Stimulated activated CD8-positive, alpha-beta memory T cell treated with anti-CD3 and anti-CD28 coated beads, Interleukin-7, amount 100 ng/mL, for 4 hours (primary cell): Measurements from ENCODE around the gene UBE2J2.

Experiments
- DNase-seq, 2 donors: peaks; one replicate each; pipeline ENCODE4 v3.0.0-alpha.2; 2020; ENCODE audit warnings: low read depth in 2 of 2

The UBE2J2 gene

DNA sequence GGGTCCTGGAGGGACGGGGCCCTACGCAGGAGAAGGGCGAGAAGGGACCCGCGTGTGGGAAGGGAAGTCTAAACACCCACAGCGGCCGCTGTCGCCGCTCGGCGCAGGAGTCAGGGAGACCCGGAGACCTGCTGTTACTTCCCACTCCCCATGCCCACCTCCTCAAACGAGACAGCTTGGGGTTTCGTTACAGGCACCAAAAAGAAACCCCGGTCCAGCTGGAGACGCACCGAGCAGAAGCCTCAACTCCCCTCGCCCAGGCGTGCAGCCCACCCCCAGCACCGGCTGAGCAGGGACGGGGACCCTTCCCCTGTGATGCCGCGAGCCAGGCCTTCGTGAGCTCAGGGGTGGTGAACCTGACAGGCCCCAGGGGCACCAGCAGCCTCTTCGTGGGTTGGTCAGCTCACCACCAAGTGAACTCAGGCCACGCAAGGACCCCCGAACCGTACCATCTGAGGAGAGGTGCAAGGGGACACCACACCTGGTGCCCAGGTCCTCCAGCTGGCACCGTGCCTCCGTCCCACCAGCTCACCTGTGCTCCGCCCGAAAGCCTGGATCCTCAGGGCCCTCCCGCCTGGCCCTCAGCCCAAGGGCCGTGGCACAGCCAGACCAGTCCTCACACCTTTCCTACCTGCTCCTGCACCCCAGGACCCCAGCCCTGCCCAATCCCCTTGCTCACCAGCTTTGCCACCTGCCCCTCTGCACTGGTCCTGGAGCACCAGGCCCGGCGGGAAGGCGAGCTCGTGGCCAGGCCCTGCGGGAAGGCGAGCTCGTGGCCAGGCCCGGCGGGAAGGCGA is 46.9 kb downstream of the UBE2J2 start:
- DNase-seq = no peak

DNA sequence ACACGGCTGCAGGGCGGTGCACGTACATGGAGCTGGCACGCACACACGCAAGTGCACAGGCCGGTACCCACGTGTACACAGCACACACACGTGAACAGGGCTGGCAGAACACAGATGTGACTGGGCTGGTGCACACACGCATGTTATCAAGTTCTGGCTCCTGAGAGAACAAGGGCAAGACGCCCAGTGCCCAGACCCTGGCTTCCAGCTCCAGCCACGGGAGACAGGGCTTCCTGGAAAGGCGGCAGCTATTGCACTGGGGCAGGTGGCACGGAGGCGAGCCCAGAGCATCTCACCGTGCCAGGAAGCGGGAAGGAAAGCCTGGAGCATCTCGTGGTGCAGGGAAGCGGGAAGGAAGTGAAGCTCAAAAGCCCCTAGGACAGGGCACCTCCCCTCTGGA is 47.7 kb downstream of the UBE2J2 start:
- DNase-seq = no peak

GRCh38 chr1:1225238-1225845 is 48.3 kb downstream of the UBE2J2 start:
- DNase-seq = no peak

GRCh38 chr1:1223891-1224290 is 49.8 kb downstream of the UBE2J2 start:
- DNase-seq = no peak

DNA sequence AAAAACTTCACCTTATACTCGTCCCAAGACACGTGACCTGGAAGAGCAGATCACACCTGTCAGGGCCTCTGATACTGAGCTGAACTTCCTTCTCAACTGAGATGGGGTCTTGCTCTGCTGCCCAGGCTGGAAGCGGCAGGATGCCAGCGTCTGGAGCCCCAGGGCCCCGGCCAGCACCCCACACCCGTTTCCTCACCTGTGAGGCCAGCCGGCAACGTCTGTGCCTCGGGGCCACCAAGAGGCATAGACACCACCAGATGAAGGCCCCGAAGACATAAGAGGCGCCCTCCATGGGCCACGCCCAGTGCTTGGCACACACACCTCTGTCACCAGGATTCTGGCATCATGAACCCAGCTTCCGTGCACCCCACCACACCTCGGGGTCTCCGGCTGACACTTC is 50.3 kb downstream of the UBE2J2 start:
- DNase-seq = no peak

GRCh38 chr1:1222575-1223225 is 51.0 kb downstream of the UBE2J2 start:
- DNase-seq = no peak

DNA sequence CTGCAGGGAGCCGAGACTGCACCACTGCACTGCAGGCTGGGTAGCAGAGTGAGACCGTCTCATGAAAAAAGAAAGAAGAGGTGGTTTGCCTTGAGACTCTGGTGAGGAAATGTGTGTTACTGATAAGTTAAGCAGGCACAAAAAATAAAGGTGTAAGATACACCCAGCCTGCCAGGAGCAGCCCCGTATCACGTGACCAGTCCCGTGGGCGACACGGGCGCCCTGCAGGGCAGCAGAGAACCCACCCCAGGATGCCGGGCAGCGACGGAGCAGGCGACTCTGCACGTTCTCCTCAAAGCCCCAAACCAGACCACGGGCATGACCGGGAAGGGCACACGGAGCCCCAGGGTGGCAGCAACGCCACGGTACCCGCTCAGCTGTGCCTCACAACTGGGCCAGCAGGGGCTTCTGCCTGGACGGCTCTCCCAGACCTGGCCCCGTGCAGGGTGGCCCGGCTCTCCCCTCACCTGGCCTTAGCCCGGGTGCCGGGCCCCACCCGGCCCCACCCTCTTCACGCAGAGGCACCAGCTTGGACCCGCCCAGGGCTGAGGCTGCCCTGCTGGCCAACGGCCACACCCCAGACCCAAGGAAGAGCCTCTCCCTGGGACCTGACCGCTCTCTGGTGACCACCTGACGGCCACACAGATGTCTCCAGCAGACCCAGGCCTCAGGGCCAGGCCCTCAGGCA is 51.6 kb downstream of the UBE2J2 start:
- DNase-seq = peak in 1 of 2 donors; percentile 37

GRCh38 chr1:1220197-1220596 is 53.5 kb downstream of the UBE2J2 start:
- no peak for DNase-seq

GRCh38 chr1:1219341-1219740 is 54.3 kb downstream of the UBE2J2 start:
- no peak for DNase-seq

DNA sequence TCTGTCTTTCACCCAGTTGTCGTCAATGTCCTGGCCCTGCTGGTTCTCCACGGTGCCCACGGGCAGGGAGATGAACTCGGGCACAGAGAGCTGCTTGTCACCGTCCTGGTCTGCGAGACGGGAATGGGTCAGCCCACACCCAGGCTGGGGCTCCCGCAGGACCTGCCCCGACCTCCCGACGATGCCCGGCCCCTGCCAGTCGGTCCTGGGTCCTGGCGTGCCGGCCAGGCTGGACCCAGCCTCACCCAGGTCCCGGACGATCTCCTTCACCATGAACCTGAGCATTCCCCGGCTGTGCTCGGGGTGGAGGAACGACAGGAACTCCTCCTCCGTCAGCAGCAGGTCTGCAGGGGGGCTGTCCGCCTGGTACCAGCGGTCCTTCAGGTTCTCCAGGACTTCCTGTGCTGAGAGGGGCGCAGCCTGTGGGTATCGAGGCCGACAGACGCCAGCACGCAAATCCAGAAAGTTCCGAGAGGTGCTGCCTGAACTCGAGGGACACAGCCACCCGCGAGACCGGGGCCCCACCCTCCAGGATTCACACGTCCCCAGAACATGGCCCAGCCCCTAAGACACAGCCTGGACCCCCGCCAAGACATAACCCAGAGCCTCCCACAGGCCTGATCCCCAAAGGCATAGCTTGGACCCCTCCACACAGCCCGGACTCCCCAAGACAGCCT is 55.0 kb downstream of the UBE2J2 start:
- DNase-seq = no peak

GRCh38 chr1:1217621-1218523 is 55.8 kb downstream of the UBE2J2 start:
- DNase-seq = no peak

GRCh38 chr1:1216770-1217620 is 56.7 kb downstream of the UBE2J2 start:
- DNase-seq = no peak

GRCh38 chr1:1215881-1216605 is 57.6 kb downstream of the UBE2J2 start:
- DNase-seq = no peak

DNA sequence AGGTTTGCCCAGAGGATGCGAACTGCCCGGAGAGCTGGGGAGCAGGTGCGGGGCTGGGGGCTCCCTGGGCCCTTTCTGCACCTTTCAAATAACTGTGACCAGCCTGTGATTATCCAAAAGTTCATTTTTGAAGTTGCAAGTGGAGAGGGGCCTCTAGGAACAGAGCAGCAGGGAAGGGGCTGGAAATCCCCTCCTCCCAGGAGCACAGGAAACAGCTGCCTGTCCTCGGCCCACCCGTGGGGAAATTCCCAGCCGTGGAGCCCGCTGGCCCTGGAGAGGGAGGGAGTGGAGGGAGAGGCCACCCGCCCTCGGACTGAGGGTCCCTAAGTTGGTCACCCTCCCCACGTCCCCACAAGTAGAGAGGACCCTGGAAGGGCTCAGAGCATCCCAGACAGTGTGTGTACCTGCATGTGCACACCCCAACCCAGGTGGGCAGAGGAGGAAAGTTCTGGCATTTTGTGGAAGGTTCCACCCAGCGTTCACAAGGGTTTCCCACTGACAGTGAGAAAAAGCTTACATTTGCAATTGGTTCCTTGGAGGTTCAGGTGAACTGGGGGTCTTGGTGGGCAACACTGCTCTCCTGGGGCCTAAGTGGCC is 58.5 kb downstream of the UBE2J2 start:
- DNase-seq = no peak

- DNase-seq = peak in 1 of 2 donors; percentile 51
Observed at GRCh38 chr1:1213345-1214265, 60.0 kb downstream of the UBE2J2 start, which contains the start of gene TNFRSF4. TNFRSF4 (minus strand) TSS chr1:1214153; CDS start chr1:1214127, 26 bp downstream.

- peak in 1 of 2 donors; percentile 47 for DNase-seq
Observed at GRCh38 chr1:1212780-1213344, 60.8 kb downstream of the UBE2J2 start.
